ENCODE results near the gene MAST4. TPM values are rescaled to one million over a fixed set of nuclear protein-coding genes. Genes with fewer than 3 reads are reported as not detected.

Gene MAST4
- total and polyA plus RNA-seq, 4 donors, result 17.1 to 34.6 (median 21.0) TPM

GRCh38 chr5:66967826-66968262 is 371.7 kb downstream of the MAST4 start:
- no peaks in the 10 kb centered on the region for H3K27me3 ChIP-seq (ENCODE audit: control insufficient read depth, insufficient read depth, low read length)
- H3K4me3 ChIP-seq (ENCODE audit: low read depth, low read length), result no peak overlapping the region
- no peaks in the 10 kb centered on the region for H3K9me3 ChIP-seq (ENCODE audit: control insufficient read depth, insufficient read depth, low read length)
- H3K27ac ChIP-seq (ENCODE audit: low read depth, low read length), result no peak overlapping the region
- WGBS (ENCODE audit: insufficient coverage), result 88% methylated on average over 3 of the region's 4 CpGs
- DNase-seq (ENCODE audit: low read depth in 4 of 6, low spot score in 6 of 6), result no peak
- no peaks in the 10 kb centered on the region for H3K4me1 ChIP-seq (ENCODE audit: control insufficient read depth, insufficient read depth, low read length)
- no peaks in the 10 kb centered on the region for H3K36me3 ChIP-seq (ENCODE audit: control insufficient read depth, insufficient read depth, low read length)

GRCh38 chr5:66969484-66969883 is 373.3 kb downstream of the MAST4 start:
- 57% methylated on average over 1 of the region's 4 CpGs for WGBS (ENCODE audit: insufficient coverage)
- H3K27me3 ChIP-seq (ENCODE audit: control insufficient read depth, insufficient read depth, low read length), result no peaks in the 10 kb centered on the region
- peak in 2 of 6 donors; percentile 49 to 54 for DNase-seq (ENCODE audit: low read depth in 4 of 6, low spot score in 6 of 6)

GRCh38 chr5:66969963-66970362 is 373.8 kb downstream of the MAST4 start:
- H3K27me3 ChIP-seq (ENCODE audit: control insufficient read depth, insufficient read depth, low read length), result no peaks in the 10 kb centered on the region
- no peaks in the 10 kb centered on the region for H3K9me3 ChIP-seq (ENCODE audit: control insufficient read depth, insufficient read depth, low read length)
- peak in 1 of 6 donors; percentile 22 for DNase-seq (ENCODE audit: low read depth in 4 of 6, low spot score in 6 of 6)
- H3K4me3 ChIP-seq (ENCODE audit: low read depth, low read length), result no peak overlapping the region
- no peaks in the 10 kb centered on the region for H3K36me3 ChIP-seq (ENCODE audit: control insufficient read depth, insufficient read depth, low read length)
- 83% methylated on average over 1 of the region's 2 CpGs for WGBS (ENCODE audit: insufficient coverage)
- no peak overlapping the region for H3K27ac ChIP-seq (ENCODE audit: low read depth, low read length)
- H3K4me1 ChIP-seq (ENCODE audit: control insufficient read depth, insufficient read depth, low read length), result no peaks in the 10 kb centered on the region

More at GRCh38 chr5:66969484-66969883, 373.3 kb downstream of the MAST4 start:
- H3K27ac ChIP-seq (ENCODE audit: low read depth, low read length), result no peak overlapping the region
- no peaks in the 10 kb centered on the region for H3K36me3 ChIP-seq (ENCODE audit: control insufficient read depth, insufficient read depth, low read length)
- no peak overlapping the region for H3K4me3 ChIP-seq (ENCODE audit: low read depth, low read length)
- no peaks in the 10 kb centered on the region for H3K9me3 ChIP-seq (ENCODE audit: control insufficient read depth, insufficient read depth, low read length)
- H3K4me1 ChIP-seq (ENCODE audit: control insufficient read depth, insufficient read depth, low read length), result no peaks in the 10 kb centered on the region

- Histone ChIP-seq H3K36me3 (ENCODE audit: control insufficient read depth, insufficient read depth, low read length) (no peaks in the 10 kb centered on the region), H3K27me3 (ENCODE audit: control insufficient read depth, insufficient read depth, low read length) (no peaks in the 10 kb centered on the region), H3K27ac (ENCODE audit: low read depth, low read length) (no peak overlapping the region), H3K4me1 (ENCODE audit: control insufficient read depth, insufficient read depth, low read length) (no peaks in the 10 kb centered on the region), H3K4me3 (ENCODE audit: low read depth, low read length) (no peak overlapping the region), H3K9me3 (ENCODE audit: control insufficient read depth, insufficient read depth, low read length) (no peaks in the 10 kb centered on the region)
- DNase-seq (ENCODE audit: low read depth in 4 of 6, low spot score in 6 of 6), result no peak
- 100% methylated on average over 2 of the region's 2 CpGs for WGBS (ENCODE audit: insufficient coverage)
Observed at GRCh38 chr5:66972004-66972403, 375.8 kb downstream of the MAST4 start.

- DNase-seq (ENCODE audit: low read depth in 4 of 6, low spot score in 6 of 6), result no peak
- no peak overlapping the region for H3K4me3 ChIP-seq (ENCODE audit: low read depth, low read length)
- 67% methylated on average over 1 of the region's 6 CpGs for WGBS (ENCODE audit: insufficient coverage)
- H3K4me1 ChIP-seq (ENCODE audit: control insufficient read depth, insufficient read depth, low read length), result no peaks in the 10 kb centered on the region
- H3K36me3 ChIP-seq (ENCODE audit: control insufficient read depth, insufficient read depth, low read length), result no peaks in the 10 kb centered on the region
- H3K27me3 ChIP-seq (ENCODE audit: control insufficient read depth, insufficient read depth, low read length), result no peaks in the 10 kb centered on the region
- no peaks in the 10 kb centered on the region for H3K9me3 ChIP-seq (ENCODE audit: control insufficient read depth, insufficient read depth, low read length)
- no peak overlapping the region for H3K27ac ChIP-seq (ENCODE audit: low read depth, low read length)
Observed at GRCh38 chr5:66974256-66974655, 378.1 kb downstream of the MAST4 start.

GRCh38 chr5:66976108-66976507 is 379.9 kb downstream of the MAST4 start:
- Histone ChIP-seq H3K9me3 (ENCODE audit: control insufficient read depth, insufficient read depth, low read length) (no peaks in the 10 kb centered on the region), H3K4me1 (ENCODE audit: control insufficient read depth, insufficient read depth, low read length) (no peaks in the 10 kb centered on the region), H3K27me3 (ENCODE audit: control insufficient read depth, insufficient read depth, low read length) (no peaks in the 10 kb centered on the region), H3K36me3 (ENCODE audit: control insufficient read depth, insufficient read depth, low read length) (no peaks in the 10 kb centered on the region), H3K4me3 (ENCODE audit: low read depth, low read length) (no peak overlapping the region), H3K27ac (ENCODE audit: low read depth, low read length) (no peak overlapping the region)
- 98% methylated on average over 3 of the region's 4 CpGs for WGBS (ENCODE audit: insufficient coverage)
- DNase-seq (ENCODE audit: low read depth in 4 of 6, low spot score in 6 of 6), result no peak

- Histone ChIP-seq H3K4me1 (ENCODE audit: control insufficient read depth, insufficient read depth, low read length) (peaks cover 2% of the 10 kb centered on the region), H3K9me3 (ENCODE audit: control insufficient read depth, insufficient read depth, low read length) (no peaks in the 10 kb centered on the region), H3K4me3 (ENCODE audit: low read depth, low read length) (no peak overlapping the region), H3K36me3 (ENCODE audit: control insufficient read depth, insufficient read depth, low read length) (no peaks in the 10 kb centered on the region), H3K27ac (ENCODE audit: low read depth, low read length) (no peak overlapping the region), H3K27me3 (ENCODE audit: control insufficient read depth, insufficient read depth, low read length) (no peaks in the 10 kb centered on the region)
- no CpG with 5 or more reads among the region's 3 CpGs for WGBS (ENCODE audit: insufficient coverage)
- no peak for DNase-seq (ENCODE audit: low read depth in 4 of 6, low spot score in 6 of 6)
Observed at GRCh38 chr5:66979738-66980137, 383.5 kb downstream of the MAST4 start.

- Histone ChIP-seq H3K4me1 (ENCODE audit: control insufficient read depth, insufficient read depth, low read length) (peaks cover 2% of the 10 kb centered on the region), H3K4me3 (ENCODE audit: low read depth, low read length) (no peak overlapping the region), H3K27ac (ENCODE audit: low read depth, low read length) (no peak overlapping the region), H3K9me3 (ENCODE audit: control insufficient read depth, insufficient read depth, low read length) (no peaks in the 10 kb centered on the region), H3K27me3 (ENCODE audit: control insufficient read depth, insufficient read depth, low read length) (no peaks in the 10 kb centered on the region), H3K36me3 (ENCODE audit: control insufficient read depth, insufficient read depth, low read length) (no peaks in the 10 kb centered on the region)
- peak in 1 of 6 donors; percentile 61 for DNase-seq (ENCODE audit: low read depth in 4 of 6, low spot score in 6 of 6)
- whole genome bisulfite sequencing (ENCODE audit: insufficient coverage), result 81% methylated on average over 2 of the region's 5 CpGs
Observed at GRCh38 chr5:66981266-66982055, 385.3 kb downstream of the MAST4 start.

- Histone ChIP-seq H3K4me1 (ENCODE audit: control insufficient read depth, insufficient read depth, low read length) (peaks cover 2% of the 10 kb centered on the region), H3K36me3 (ENCODE audit: control insufficient read depth, insufficient read depth, low read length) (no peaks in the 10 kb centered on the region), H3K9me3 (ENCODE audit: control insufficient read depth, insufficient read depth, low read length) (no peaks in the 10 kb centered on the region), H3K27me3 (ENCODE audit: control insufficient read depth, insufficient read depth, low read length) (no peaks in the 10 kb centered on the region), H3K4me3 (ENCODE audit: low read depth, low read length) (no peak overlapping the region), H3K27ac (ENCODE audit: low read depth, low read length) (no peak overlapping the region)
- DNase-seq (ENCODE audit: low read depth in 4 of 6, low spot score in 6 of 6), result no peak
- 80% methylated on average over 1 of the region's 4 CpGs for WGBS (ENCODE audit: insufficient coverage)
Observed at GRCh38 chr5:66982056-66982387, 385.8 kb downstream of the MAST4 start.

- Histone ChIP-seq H3K27me3 (ENCODE audit: control insufficient read depth, insufficient read depth, low read length) (no peaks in the 10 kb centered on the region), H3K36me3 (ENCODE audit: control insufficient read depth, insufficient read depth, low read length) (no peaks in the 10 kb centered on the region), H3K9me3 (ENCODE audit: control insufficient read depth, insufficient read depth, low read length) (no peaks in the 10 kb centered on the region), H3K4me1 (ENCODE audit: control insufficient read depth, insufficient read depth, low read length) (peaks cover 2% of the 10 kb centered on the region), H3K4me3 (ENCODE audit: low read depth, low read length) (no peak overlapping the region), H3K27ac (ENCODE audit: low read depth, low read length) (no peak overlapping the region)
- WGBS (ENCODE audit: insufficient coverage), result no CpG with 5 or more reads among the region's 5 CpGs
- peak in 1 of 6 donors; percentile 81 for DNase-seq (ENCODE audit: low read depth in 4 of 6, low spot score in 6 of 6)
Observed at GRCh38 chr5:66982470-66982869, 386.3 kb downstream of the MAST4 start.
